K562 (cell line): Measurements from ENCODE around the gene IFITM2. TPM values are rescaled to one million over a fixed set of nuclear protein-coding genes. Genes with fewer than 3 reads are reported as not detected.

Experiments
- ARHGAP35 ChIP-seq: fragments of 450-650 bp; IDR thresholded peaks from 2 replicates; pipeline ENCODE4 v1.6.1; 2018; ENCODE audit not compliant: partially characterized antibody
- CTBP1 ChIP-seq: fragments of 450-650 bp; IDR thresholded peaks from 2 replicates; pipeline ENCODE4 v1.6.1; 2016; ENCODE audit warnings: borderline replicate concordance
- EZH2 ChIP-seq: IDR thresholded peaks from 2 replicates; pipeline ENCODE4 v1.6.1; 2012; ENCODE audit warnings: low read depth, mild to moderate bottlenecking, inconsistent platforms, low read length, borderline replicate concordance
- ILK ChIP-seq: fragments of 450-650 bp; IDR thresholded peaks from 2 replicates; pipeline ENCODE4 v1.6.1; 2016; ENCODE audit warnings: missing genetic modification characterization, low read depth, mild to moderate bottlenecking, missing compliant biosample characterization, moderate library complexity, borderline replicate concordance
- JUN ChIP-seq, 2 experiments: sonication (generic) in 1 of 2; formaldehyde crosslinking in 1 of 2; IDR thresholded peaks; 2 replicates each; pipeline versions ENCODE4 v1.6.1 to v1.8.0; 2012 to 2022; ENCODE audit warnings: borderline replicate concordance in 2 of 2, mild to moderate bottlenecking in 2 of 2, improper control_type of control experiment in 1 of 2, low read depth in 1 of 2, low read length in 1 of 2, missing genetic modification reagents in 1 of 2
- MITF ChIP-seq: IDR thresholded peaks from 2 replicates; pipeline ENCODE4 v1.6.1; 2014; ENCODE audit warnings: antibody characterized with exemption
- POU5F1 ChIP-seq: fragments of 150-350 bp; IDR thresholded peaks from 2 replicates; pipeline ENCODE4 v1.6.1; 2014; ENCODE audit warnings: borderline replicate concordance, low read length, low read depth, mild to moderate bottlenecking; ENCODE audit not compliant: partially characterized antibody
- SREBF1 ChIP-seq: fragments of 150-350 bp; IDR thresholded peaks from 2 replicates; pipeline ENCODE4 v1.6.1; 2014; ENCODE audit warnings: antibody characterized with exemption, low read depth, low read length, borderline replicate concordance
- YY1 ChIP-seq, 3 experiments: IDR thresholded peaks; 2 replicates each; pipeline ENCODE4 v1.6.1; 2011; ENCODE audit warnings: low read length in 2 of 3, mild to moderate bottlenecking in 2 of 3, moderate library complexity in 2 of 3, borderline replicate concordance in 1 of 3, control low read depth in 1 of 3, low read depth in 1 of 3; ENCODE audit not compliant: insufficient read depth in 3 of 3, insufficient replicate concordance in 2 of 3, control insufficient read depth in 1 of 3, insufficient read length in 1 of 3; ENCODE audit errors: extremely low read depth in 1 of 3
- polyA plus RNA-seq, 8 experiments: library from polyadenylated mRNA; depleted of rRNA in 4 of 8; stranded (reverse) in 5 of 8; unstranded in 3 of 8; fragments of >200 nt; fragmentation: Nextera tagmentation in 2 of 8; fragmentation: Illumina TruSeq in 1 of 8; extraction: Ambion mirVana in 2 of 8; extraction: Trizol in 1 of 8; gene quantifications; 2 replicates each; pipeline versions ENCODE4 v1.2.1 to v1.2.3, GENCODE V29; 2011 to 2014; ENCODE audit warnings: inconsistent platforms in 1 of 8, missing spikeins in 1 of 8
- total RNA-seq, 7 experiments: library from RNA; depleted of rRNA in 6 of 7; stranded (reverse); fragments of >200 nt in 6 of 7; fragmentation: Illumina TruSeq in 2 of 7; extraction: Trizol in 2 of 7; gene quantifications; 2 replicates each; pipeline versions ENCODE4 v1.2.1 to v1.2.3, GENCODE V29; 2011 to 2021; ENCODE audit warnings: low replicate concordance in 1 of 7

The IFITM2 gene
- total and polyA plus RNA-seq, 9 of the 15 experiments (the other 6 are each of a cell fraction or from before 2014, with no cell fraction given): 52.8 to 4,872 (median 356) TPM

GRCh38 chr11:356610-357009 is 49.0 kb downstream of the IFITM2 start (continued):
- no peak for TF ChIP-seq MITF
- peak; percentile 55 for TF ChIP-seq ARHGAP35
- no peak for TF ChIP-seq POU5F1
- no peak for TF ChIP-seq SREBF1
- TF ChIP-seq JUN (IDR thresholded peaks at IDR 0.05; ENCODE audit: borderline replicate concordance, low read depth, low read length): no peak
- no peak for TF ChIP-seq JUN (CRISPR knock-in tag; IDR thresholded peaks at IDR 0.05; ENCODE audit: borderline replicate concordance)
- TF ChIP-seq ILK: no peak
- no peak for TF ChIP-seq YY1 (IDR thresholded peaks at IDR 0.05; ENCODE audit: borderline replicate concordance in 1 of 3, control insufficient read depth in 1 of 3, extremely low read depth in 1 of 3, insufficient read depth in 3 of 3, insufficient read length in 1 of 3, insufficient replicate concordance in 2 of 3, low read depth in 1 of 3, low read length in 2 of 3)
- TF ChIP-seq CTBP1: no peak
- no peak for TF ChIP-seq EZH2
